WI38 (cell line): ENCODE results near the gene IBA57.
A peak's percentile ranks its signal among the peaks of the same experiment; 100 is the strongest.

Experiments used
- H3K4me3 ChIP-seq: 2 replicates; pipeline ENCODE4 v1.5.1; 2011; ENCODE audit warnings: low read depth, mild to moderate bottlenecking, control low read depth, low read length
- TF ChIP-seq, protein P1 (sequence below): IDR thresholded peaks from 2 replicates; pipeline ENCODE4 v1.5.1; 2012; ENCODE audit warnings: low read depth, mild to moderate bottlenecking, control low read depth, low read length

Gene IBA57

DNA sequence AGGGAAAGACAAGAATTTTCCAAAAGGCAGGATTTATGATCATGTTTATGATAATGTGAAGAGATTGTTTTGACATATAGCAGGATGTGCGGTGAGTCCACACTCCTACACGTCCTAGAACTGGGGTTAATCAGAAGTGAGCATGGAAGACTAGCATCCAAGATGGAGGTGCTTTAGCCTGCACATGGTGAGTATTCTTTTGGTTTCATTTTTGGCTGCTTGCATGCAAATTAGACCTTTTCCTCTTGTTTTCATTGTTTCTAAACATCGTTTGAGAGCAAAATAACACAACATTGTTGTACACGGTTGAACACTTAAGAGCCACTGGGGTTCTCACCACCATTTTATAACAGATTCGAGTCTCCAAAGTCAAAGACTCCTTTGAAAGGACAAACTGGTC is 40.4 kb upstream of the IBA57 start:
- no peak overlapping the region for H3K4me3 ChIP-seq
- TF ChIP-seq, protein P1, sequence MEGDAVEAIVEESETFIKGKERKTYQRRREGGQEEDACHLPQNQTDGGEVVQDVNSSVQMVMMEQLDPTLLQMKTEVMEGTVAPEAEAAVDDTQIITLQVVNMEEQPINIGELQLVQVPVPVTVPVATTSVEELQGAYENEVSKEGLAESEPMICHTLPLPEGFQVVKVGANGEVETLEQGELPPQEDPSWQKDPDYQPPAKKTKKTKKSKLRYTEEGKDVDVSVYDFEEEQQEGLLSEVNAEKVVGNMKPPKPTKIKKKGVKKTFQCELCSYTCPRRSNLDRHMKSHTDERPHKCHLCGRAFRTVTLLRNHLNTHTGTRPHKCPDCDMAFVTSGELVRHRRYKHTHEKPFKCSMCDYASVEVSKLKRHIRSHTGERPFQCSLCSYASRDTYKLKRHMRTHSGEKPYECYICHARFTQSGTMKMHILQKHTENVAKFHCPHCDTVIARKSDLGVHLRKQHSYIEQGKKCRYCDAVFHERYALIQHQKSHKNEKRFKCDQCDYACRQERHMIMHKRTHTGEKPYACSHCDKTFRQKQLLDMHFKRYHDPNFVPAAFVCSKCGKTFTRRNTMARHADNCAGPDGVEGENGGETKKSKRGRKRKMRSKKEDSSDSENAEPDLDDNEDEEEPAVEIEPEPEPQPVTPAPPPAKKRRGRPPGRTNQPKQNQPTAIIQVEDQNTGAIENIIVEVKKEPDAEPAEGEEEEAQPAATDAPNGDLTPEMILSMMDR, result no peak

DNA sequence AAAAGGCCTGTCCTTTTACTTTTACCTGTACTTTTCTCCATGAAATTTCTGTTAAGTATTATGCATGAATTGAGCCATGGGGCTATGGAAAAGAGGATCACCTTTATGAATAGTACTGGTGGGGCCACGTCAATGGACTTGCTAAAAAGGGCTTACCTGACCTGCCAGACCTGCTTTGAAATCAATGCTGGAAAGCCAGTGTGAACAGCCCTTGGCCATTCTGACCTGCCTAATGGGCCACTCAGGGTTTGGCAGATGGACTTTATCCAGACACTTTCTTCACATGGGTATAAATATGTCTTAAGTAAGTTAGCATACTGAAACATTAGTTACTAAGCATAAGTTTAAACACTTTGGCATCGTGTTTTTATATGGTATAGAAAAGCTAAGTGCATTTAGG is 33.8 kb upstream of the IBA57 start:
- no peak overlapping the region for H3K4me3 ChIP-seq
- TF ChIP-seq, protein P1, result no peak

DNA sequence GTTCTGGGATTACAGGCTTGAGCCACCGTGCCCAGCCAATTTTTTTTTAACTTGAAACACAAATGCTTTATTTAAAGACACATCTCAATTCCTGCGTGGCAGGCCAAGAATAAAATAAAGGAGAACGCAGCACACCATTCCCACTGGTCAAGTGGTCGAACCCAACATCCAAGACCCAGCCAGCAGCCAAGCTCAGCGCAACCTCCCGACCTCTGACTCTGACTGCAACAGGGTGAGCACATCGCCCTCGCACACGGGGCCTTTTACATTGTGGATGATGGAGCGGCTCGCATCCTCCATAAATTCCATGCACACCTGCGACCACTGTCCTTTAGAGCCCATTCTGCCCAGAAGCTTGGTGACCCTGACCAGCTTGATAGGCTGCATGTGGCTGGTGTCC is 31.0 kb upstream of the IBA57 start:
- no peak overlapping the region for H3K4me3 ChIP-seq
- TF ChIP-seq, protein P1, result no peak

DNA sequence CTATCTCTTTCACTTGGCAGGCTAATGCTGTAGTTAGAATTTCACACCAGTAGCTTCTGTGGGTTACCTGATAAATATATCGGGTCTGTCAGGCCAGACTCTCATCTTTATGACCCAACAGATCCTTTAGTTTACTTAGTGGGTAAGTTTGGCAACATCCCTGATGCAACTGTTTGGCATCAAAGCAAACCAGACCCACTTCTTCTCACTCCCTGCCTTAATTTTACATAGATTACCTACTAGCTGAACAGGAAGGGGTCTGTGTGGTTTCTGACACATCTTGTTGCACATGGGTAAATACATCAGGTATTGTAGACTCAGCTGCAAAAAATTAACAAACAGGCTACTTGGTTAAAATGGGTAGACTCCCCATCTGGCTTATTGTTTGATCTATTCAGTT is 28.7 kb upstream of the IBA57 start:
- TF ChIP-seq, protein P1, result no peak
- H3K4me3 ChIP-seq, result no peak overlapping the region

DNA sequence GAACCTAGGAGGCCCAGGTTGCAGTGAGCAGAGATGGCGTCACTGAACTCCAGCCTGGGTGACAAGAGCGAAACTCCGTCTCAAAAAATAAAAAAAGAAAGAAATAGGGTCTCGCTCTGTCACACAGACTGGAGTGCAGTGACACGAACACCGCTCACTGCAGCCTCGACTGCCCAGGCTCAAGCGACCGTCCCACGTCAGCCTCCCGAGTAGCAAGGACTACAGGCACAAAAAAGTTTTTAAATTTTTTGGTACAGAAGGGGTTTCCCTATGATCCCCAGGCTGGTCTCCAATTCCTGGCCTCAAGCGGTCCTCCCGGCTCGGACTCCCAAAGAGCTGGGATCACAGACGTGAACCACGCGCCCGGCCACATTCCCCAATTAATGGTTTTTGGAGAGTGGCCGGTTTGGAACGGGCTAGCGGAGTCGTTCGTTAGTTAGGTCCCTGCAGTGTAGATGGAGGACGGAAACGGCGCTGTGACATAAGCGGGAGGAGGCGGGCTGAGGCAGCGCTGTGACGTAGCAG is 26.1 kb upstream of the IBA57 start:
- peak overlapping the region; percentile 65 for H3K4me3 ChIP-seq
- TF ChIP-seq, protein P1, result no peak

DNA sequence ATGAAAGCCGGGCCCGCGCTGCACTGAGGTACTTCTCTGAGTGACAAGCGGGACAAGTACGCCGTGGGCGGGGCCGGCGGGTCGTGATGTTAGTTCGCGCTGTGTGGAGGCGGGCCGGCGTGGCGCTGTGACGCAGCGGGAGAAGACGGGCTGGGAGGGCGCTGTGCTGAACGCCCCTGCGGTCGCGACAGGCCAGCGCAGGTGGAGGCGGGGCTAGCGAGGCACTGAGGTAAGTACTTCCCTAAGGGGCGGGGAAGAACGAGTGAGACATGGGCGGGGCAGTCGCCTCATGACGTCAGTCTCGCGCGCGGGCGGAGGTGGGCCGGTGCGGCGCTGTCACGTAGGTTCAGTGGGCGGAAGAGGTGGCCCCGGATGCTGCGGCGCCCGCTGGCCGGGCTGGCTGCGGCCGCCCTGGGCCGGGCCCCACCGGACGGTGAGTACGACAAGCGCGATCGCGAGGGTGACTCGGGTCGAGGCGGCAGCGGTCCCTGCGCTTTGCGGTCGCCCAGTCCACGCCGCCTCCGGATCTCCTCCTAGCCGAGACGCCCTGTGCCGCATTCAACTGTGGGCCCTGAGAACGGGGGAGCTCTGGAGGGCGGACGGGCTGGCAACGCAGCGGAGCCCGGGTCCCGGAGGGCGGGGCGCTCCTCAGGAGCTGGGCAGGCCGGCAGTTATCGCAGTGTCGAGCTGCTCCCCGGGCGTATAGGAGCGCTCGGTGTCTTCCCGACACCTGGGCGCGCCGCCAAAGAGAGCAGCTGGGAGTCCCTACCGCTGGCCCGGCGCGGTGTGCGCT is 25.5 kb upstream of the IBA57 start, which contains the start of gene GUK1:
TSS of gene GUK1 (plus strand) at position 349 of the 793 bp plus-strand sequence. CDS start at position 373, 24 bp downstream.
- H3K4me3 ChIP-seq, result peak within 1 kb of the TSS; percentile 65
- TF ChIP-seq, protein P1, result no peak

DNA sequence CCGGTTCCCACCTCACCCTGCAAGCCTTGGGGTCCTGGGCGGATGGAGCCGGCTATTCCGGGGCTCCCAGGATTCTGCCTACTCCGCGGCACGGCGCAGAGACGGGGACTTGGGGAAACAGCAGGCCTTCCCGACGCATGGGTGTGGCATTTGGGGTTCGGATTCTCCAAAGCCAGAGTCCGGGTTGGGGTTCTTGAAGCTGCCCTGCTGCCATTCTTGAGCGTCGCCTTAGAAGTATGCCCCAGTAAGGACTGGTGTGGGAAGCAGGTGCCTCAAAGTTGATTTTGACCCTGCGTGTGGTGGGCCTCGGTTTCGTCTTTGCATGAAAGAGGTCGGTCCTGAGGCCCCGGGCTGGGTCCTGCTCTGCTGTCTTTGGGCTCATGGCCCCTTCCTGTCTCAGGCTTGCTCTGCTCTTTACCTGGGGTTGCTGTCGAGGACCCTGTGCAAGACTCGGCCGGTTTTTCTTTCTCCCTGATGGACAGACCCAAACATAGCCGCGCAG is 24.8 kb upstream of the IBA57 start:
- TF ChIP-seq, protein P1, result no peak
- H3K4me3 ChIP-seq, result peak overlapping the region; percentile 65
